Thymus (tissue), 11 donors: Measurements from ENCODE around the gene SOCS3. TPM values are rescaled to one million over a fixed set of nuclear protein-coding genes. Genes with fewer than 3 reads are reported as not detected.
A peak's percentile ranks its signal among the peaks of the same experiment; 100 is the strongest.
"Not testable (repeated sequence)": the region's sequence is repeated elsewhere in the genome, so short reads cannot be mapped to it uniquely, and the experiment has no call there.

ENCODE experiments used
- DNase-seq, 9 donors: peaks; one replicate each; pipeline ENCODE4 v3.0.0-alpha.2; 2013; ENCODE audit warnings: low spot score in 9 of 9, low read depth in 6 of 9, missing footprints in 1 of 9
- H3K27ac ChIP-seq, 2 donors: one replicate each; pipeline ENCODE4 v1.5.1; 2013; ENCODE audit warnings: control low read depth in 1 of 2, low read depth in 1 of 2, low read length in 1 of 2, mild to moderate bottlenecking in 1 of 2, moderate library complexity in 1 of 2
- H3K27me3 ChIP-seq, 2 donors: one replicate each; pipeline ENCODE4 v1.5.1; 2013; ENCODE audit warnings: low read length in 1 of 2; ENCODE audit not compliant: control insufficient read depth in 2 of 2, insufficient read depth in 1 of 2
- H3K36me3 ChIP-seq, 2 donors: one replicate each; pipeline ENCODE4 v1.5.1; 2013; ENCODE audit warnings: low read length in 1 of 2, mild to moderate bottlenecking in 1 of 2, moderate library complexity in 1 of 2; ENCODE audit not compliant: control insufficient read depth in 2 of 2, insufficient read depth in 2 of 2
- H3K4me1 ChIP-seq, 2 donors: one replicate each; pipeline ENCODE4 v1.5.1; 2013; ENCODE audit warnings: low read length in 2 of 2; ENCODE audit not compliant: control insufficient read depth in 2 of 2, insufficient read depth in 2 of 2
- H3K4me3 ChIP-seq, 2 donors: one replicate each; pipeline ENCODE4 v1.5.1; 2013; ENCODE audit warnings: low read length in 2 of 2, control low read depth in 1 of 2, mild to moderate bottlenecking in 1 of 2
- H3K9me3 ChIP-seq, 2 donors: one replicate each; pipeline ENCODE4 v1.5.1; 2013; ENCODE audit warnings: low read length in 1 of 2, mild to moderate bottlenecking in 1 of 2; ENCODE audit not compliant: control insufficient read depth in 2 of 2, insufficient read depth in 1 of 2
- WGBS: extraction: QIAGEN DNeasy Blood & Tissue Kit; methylation state at CpG from one replicate; pipeline ENCODE4 v1.1.7; 2013; 5-methylcytosine and 5-hydroxymethylcytosine counted together
- polyA plus RNA-seq: library from polyadenylated mRNA; stranded (reverse); fragments of 200-250 nt; gene quantifications from one replicate; pipeline ENCODE4 v1.2.3, GENCODE V29; 2013
- total RNA-seq: library from RNA; stranded (reverse); fragments of 120-200 nt; gene quantifications from one replicate; pipeline ENCODE4 v1.2.4, GENCODE V29; 2013
- donor health status: healthy.

The SOCS3 gene
- total and polyA plus RNA-seq, 2 donors: 59.5 to 126 TPM

DNA sequence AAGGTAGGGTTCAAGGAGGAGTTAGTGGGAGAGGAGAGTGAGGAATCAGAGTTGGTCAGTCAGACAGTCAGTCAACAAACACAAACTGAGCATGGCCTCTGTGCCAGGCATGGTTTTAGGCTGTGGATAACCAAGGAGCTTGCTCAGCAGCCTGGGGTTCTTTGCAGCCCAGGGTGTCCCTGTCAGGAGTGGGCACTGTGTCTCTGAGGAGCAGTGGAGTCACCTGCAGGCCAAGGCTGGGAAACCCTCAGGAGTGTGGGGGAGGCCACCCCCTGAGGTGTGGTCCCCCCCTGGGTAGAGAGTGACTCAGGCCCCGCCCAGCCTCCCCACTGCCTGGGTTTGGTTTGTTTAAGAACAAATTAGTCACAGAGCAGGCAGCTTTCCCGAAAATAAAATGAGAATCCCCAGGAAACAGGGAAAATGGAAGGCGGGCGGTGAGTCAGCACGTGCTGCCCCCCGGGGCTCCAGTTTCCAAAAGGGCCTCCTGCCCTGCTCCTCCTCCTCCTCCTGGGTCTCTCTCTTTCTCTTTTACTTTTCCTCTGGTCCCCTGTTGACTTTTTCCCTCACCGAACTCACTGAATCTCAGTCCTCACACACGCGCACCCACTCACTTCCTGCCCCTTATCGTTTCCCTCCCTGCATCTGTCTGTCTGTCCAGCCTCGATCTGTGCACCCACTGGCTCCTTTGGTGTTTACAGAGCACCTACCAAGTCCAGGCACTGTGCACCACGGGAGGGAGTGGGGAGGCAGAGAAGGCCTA is 44.3 kb downstream of the SOCS3 start:
- Histone ChIP-seq H3K9me3 (peaks cover 0 to 3% of the 10 kb centered on the region in 2 donors), H3K4me1 (peaks cover 18 to 52% of the 10 kb centered on the region in 2 donors), H3K27ac (peak overlapping the region; percentile 80 to 84), H3K36me3 (no peaks in the 10 kb centered on the region), H3K4me3 (no peak overlapping the region), H3K27me3 (peaks cover 11 to 46% of the 10 kb centered on the region in 2 donors)
- DNase-seq: peak in 2 of 9 donors; percentile 28 to 49
- WGBS: 31% methylated on average over 12 of the region's 12 CpGs

GRCh38 chr17:78314683-78315354 is 45.1 kb downstream of the SOCS3 start:
- WGBS: 90% methylated on average over 12 of the region's 12 CpGs
- Histone ChIP-seq H3K36me3 (no peaks in the 10 kb centered on the region), H3K27ac (peak overlapping the region; percentile 56 to 84), H3K4me3 (peak overlapping the region in 1 of 2 donors; percentile 52), H3K9me3 (peaks cover 0 to 3% of the 10 kb centered on the region in 2 donors), H3K27me3 (peaks cover 11 to 46% of the 10 kb centered on the region in 2 donors), H3K4me1 (peaks cover 18 to 52% of the 10 kb centered on the region in 2 donors)
- no peak for DNase-seq

GRCh38 chr17:78313735-78314648 is 45.9 kb downstream of the SOCS3 start:
- Histone ChIP-seq H3K9me3 (peaks cover 0 to 3% of the 10 kb centered on the region in 2 donors), H3K4me3 (peak overlapping the region; percentile 5 to 52), H3K27me3 (peaks cover 11 to 46% of the 10 kb centered on the region in 2 donors), H3K4me1 (peaks cover 18 to 52% of the 10 kb centered on the region in 2 donors), H3K36me3 (no peaks in the 10 kb centered on the region), H3K27ac (no peak overlapping the region)
- 5% methylated on average over 80 of the region's 80 CpGs for WGBS
- peak in 8 of 9 donors; percentile 41 to 87 (median 68) for DNase-seq

GRCh38 chr17:78309659-78310255 is 50.1 kb downstream of the SOCS3 start:
- H3K27me3 ChIP-seq: peaks cover 9 to 34% of the 10 kb centered on the region in 2 donors
- H3K4me3 ChIP-seq, H3K36me3 ChIP-seq, DNase-seq, H3K27ac ChIP-seq: not testable (repeated sequence)
- peaks cover 3 to 21% of the 10 kb centered on the region in 2 donors for H3K9me3 ChIP-seq
- H3K4me1 ChIP-seq: peaks cover 7 to 11% of the 10 kb centered on the region in 2 donors
- WGBS: 97% methylated on average over 12 of the region's 12 CpGs

GRCh38 chr17:78307887-78308638 is 51.8 kb downstream of the SOCS3 start:
- 94% methylated on average over 13 of the region's 13 CpGs for WGBS
- Histone ChIP-seq H3K4me1 (no peaks in the 10 kb centered on the region), H3K27me3 (peaks cover 5 to 22% of the 10 kb centered on the region in 2 donors), H3K36me3 (no peaks in the 10 kb centered on the region), H3K4me3 (no peak overlapping the region), H3K27ac (no peak overlapping the region), H3K9me3 (peaks cover 3 to 18% of the 10 kb centered on the region in 2 donors)
- DNase-seq: no peak

GRCh38 chr17:78306913-78307312 is 53.0 kb downstream of the SOCS3 start:
- H3K4me1 ChIP-seq: no peaks in the 10 kb centered on the region
- peaks cover 3 to 18% of the 10 kb centered on the region in 2 donors for H3K9me3 ChIP-seq
- H3K4me3 ChIP-seq: no peak overlapping the region
- no peak overlapping the region for H3K27ac ChIP-seq
- WGBS: 97% methylated on average over 1 of the region's 1 CpG
- peaks cover 0 to 10% of the 10 kb centered on the region in 2 donors for H3K27me3 ChIP-seq
- DNase-seq: no peak
- no peaks in the 10 kb centered on the region for H3K36me3 ChIP-seq
